Measurements from ENCODE around the gene TNXB.
"Not testable (repeated sequence)": the region's sequence is repeated elsewhere in the genome, so short reads cannot be mapped to it uniquely, and the experiment has no call there.

TNXB gene

DNA sequence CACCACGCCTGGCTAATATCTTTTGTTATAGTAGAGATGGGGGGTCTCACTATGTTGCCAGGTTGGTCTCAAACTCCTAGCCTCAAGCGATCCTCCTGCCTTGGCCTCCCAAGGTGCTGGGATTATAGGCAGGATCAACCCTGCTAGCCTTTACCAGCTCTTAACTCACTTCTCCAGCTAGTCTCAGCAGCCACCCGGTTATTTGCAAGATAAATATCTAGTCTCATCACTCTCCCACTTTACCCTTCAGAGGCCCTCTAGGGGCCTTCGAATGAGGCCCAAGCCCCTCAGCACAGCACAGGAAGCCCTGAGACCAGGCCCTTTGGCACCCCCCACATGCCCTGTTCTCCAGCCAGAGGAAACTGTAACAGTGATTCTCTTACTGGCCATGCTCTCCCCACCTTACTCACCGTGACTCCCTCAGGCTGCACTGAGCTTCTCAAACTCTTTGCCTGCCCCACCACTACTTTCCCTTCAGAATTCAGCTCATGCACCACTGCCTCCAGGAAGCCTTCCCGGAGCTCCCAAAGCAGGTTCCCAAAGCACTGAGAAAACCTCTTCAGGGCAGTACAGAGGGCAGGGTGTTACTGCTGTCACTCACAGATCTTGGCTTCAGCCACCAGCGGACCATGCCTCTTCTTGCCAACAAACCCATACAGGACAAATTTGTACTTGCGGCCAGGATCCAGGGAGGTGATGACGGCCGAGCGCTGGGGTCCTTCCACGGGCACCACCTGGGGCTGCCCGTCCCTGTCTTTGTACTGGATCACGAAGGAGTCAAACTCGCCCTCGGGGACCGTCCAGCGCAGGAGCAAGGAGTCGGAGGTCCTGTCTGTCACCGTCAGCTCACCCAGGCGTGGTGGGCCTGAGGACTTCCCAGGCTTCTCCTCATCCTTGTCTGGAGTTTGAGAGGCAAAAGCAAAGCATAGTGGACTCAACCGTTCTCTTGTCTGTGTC lies 25.0 kb downstream of the TNXB start:
- DNase-seq: no peak

DNA sequence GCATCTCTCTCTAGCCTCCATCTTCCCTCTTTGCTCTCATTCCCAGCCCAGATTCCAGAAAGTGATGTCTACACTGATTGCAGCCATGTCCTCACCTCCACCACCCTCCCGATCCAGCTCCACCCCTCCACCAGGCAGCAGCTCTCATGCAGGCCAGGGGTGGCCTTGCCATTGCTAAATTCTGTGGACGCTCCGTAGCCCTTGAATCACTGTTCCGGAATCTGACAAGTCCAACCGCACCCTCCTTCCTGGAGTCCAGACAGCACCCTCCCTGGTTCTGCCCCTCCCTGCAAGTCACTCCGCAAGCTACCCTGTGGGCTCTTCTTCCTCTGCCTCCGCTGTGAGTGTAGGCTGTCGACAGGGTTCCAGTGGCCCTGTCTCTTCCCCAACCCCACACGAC lies 26.2 kb downstream of the TNXB start:
- DNase-seq: no peak

DNA sequence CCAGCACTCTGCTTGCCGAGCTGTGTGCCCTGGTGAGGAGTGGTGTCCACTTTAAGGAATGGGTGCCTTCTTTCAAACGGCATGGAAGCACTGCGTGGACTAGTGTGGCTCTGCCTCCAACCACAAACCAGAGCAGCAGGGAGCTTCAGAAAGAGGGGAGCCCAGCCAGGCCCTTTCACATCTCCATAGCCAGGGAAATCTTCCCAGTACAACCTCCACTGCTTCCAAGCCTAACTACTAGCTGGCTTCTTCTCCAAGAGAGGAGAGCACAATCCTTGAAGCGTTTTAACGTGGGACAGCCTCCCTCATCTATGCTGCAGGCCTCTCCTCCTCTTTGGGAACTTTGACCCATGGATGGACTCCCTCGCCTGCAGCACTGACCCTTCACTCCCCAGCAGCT lies 26.7 kb downstream of the TNXB start:
- DNase-seq: no peak

DNA sequence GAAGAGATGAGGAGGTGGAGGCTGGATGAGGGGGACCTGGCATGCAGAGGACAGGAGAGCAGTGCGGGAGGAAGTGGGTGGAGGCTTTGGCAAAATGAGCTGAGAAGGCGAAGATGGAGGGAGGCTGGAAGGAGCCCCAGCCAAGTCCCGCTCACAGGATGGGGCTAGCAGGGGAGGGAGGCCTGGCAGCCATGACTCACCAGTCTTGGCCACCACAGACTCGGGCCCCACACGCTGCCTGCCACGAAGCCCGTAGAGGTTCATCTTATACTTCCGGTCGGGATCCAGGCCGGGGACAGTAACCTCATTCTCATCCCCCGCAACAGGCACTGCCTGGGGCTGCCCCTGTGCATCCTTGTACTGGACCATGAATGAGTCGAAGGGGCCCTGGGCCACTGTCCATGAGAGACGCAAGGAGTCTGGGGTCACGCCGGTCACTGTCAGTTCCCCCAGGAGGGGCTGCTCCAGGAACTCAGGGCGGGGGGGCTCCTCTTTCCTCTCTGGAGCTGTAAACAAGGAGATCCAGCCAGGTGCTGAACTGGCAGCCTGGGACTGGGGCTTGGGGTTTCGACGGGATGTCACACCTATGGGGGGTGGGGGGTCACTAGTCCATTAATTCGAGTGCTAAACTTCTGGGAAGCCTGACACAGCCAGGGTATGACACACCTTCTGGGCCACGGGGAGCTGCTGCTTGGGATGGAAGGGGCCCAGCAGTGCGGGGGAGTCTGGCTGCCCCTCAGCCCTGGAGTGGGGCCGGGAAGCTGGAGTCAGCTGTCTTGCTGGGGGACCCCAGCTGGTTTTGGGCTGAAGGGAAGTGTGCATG lies 27.8 kb downstream of the TNXB start:
- no peak for DNase-seq

DNA sequence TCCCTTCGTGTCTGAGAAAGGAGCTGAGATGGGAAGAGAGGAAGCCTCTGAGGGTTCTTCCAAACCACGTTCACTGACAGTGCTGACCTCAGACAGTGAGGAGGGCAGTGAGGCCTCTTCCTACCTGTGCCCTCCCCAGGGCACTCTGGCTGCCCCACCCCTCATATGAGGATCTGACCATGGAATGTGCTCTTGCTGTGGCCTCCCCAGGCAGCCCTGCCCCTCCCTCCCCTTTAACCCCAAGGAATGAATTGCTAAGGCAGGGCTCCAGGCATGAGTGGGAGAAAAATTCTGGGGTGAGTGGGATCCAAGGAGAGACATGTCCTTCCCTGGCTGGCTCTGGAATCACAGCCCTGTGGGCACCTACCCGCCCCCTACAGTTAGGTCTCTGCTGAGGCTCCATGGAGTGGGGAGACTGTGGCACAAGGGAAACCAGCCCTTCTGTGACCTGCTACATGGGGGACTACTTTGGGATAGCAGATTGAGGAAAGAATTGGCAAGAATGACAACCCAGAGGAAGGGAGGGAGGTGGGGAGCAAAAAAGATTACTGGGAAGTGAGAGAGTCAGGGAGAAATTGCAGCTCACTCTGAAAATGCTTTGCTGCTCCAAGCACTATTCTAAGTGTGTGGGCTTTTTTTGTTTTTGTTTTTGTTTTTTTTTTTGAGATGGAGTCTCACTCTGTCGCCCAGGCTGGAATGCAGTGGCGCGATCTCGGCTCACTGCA lies 29.4 kb downstream of the TNXB start:
- no peak for DNase-seq

DNA sequence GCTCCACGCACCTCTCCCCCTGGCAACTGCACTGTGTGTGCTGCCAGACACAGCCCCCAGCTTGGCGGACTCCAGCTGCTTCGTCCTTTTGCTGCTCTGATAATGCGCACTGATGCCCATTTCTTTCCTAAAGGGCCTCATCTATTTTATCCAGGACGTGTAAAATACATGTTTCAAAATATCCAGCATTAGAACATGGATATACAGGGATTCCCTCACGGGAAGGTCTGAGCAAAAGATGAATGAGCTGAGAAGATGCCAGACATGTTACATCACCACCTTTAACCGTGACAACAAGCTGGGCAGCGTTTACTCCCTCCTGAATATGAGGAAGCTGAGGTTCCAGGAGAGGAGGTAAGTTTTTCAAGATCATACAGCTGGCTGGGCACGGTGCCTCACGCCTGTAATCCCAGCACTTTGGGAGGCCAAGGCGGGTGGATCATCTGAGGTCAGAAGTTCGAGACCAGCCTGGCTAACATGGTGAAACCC lies 32.8 kb downstream of the TNXB start:
- DNase-seq: no peak

DNA sequence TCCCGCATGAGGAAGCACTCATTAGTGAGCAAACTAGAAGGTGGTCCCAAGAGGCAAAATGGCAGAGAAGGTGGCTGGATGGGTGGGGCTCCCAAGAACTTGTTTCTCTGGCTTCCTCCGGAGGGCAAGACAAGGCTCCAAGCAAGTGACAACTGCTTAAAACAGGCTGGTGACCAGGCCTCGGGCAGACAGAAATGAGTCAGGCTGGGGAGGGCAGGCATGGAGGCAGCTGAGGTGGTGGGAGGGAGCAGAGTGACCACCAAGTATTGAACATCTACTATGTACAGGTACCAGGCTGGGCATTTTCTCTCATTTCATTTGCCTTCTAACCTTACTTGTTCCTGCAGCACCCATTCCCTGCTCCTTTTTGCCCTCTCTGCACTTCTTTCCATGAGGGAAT lies 33.4 kb downstream of the TNXB start:
- no peak for DNase-seq

DNA sequence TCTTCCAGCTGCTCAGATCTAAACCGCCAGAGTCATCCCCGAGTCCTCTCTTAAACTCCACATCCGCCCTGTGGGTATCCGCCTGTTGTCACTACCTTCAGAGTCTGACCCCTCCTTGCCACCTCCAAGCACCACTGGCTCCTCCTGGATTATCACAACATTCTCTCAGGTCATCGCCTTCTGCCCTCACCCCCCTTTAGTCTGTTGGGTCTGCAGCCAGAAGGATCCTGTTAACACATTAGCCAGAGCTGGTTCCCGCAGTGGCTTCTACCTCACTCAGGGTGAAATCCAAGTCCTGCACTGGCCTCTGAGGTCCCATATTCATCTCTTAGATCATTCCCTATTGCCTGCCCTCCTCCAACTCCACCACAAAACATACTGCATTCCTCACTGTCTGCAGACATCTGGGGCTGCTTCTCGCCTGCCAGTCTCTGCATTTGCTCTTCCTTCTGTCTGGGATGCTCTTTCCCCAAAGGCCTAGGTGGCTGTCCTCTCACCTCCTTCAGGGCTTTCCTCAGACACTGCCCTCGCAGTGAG lies 34.1 kb downstream of the TNXB start:
- DNase-seq: no peak

DNA sequence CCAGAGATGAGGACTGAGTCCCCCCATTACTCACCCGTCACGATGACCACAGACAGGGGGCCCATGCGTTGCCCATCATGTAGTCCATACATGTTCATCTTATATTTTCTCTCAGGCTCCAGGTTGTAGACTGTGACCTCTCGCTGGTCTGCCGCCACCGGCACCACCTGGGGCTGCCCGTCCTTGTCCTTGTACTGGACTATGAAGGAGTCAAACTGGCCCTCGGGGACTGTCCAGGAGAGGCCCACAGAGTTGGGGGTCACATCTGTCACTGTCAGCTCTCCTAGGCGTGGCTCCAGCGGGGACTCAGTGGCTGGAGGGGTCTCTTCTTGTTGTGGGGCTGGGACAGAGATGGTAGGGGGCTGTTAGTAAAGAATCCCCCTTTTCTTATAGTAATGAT lies 35.5 kb downstream of the TNXB start:
- DNase-seq: no peak

DNA sequence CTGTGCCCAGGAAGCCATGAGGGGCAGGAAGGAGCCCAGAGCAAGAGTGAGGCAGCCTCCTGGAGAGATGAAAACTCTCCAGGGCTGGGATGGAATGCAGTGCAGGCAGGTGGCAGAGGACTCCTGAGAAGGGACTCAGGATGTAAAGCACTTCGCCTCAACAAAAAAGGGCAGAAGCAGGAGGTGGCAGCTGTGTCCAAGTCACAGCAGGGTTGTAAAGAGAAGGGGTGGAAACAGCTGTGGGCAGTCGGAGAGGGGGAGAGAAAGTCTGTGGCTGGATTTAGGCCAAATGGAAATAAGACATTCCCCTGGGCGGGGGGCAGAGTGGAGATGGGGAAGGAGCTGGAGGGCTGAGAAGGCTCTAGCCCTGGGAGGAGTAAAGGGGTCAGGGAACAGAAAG lies 36.0 kb downstream of the TNXB start:
- DNase-seq: no peak

DNA sequence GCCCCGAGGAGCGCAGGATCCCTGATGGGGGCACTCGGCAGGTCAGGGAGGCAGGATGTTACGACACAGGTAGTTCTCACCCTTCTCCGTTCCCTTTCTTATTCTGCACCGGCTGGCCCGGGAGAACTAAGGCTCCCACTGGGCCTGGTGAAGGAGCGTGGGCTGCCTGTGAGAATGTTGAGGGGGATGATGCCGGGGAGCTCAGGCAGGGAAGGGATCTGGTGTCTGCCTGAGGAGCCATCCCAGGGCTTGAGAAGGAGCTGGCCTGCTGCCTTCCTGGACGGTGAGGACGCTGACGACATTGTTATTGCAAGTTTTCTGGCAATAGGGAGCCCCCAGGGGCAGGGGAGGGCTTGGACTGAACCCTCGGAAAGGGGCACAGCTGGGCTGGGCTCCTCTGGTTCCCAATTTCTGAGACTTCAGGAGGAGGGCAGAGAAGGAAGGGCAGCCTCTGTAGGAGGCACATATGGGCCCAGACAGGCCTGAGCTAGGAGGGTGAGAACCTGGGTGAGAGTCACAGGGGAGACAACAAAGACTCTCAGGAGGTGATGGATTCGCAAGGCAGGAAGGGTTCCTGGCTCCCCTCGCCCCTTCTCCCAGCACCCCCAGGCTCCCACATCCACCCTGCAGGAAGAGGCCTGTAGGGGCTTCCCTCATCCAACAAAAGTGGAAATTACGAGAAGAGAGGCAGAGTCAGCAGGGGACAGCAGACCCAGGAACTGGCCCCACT lies 38.2 kb downstream of the TNXB start:
- DNase-seq: no peak

DNA sequence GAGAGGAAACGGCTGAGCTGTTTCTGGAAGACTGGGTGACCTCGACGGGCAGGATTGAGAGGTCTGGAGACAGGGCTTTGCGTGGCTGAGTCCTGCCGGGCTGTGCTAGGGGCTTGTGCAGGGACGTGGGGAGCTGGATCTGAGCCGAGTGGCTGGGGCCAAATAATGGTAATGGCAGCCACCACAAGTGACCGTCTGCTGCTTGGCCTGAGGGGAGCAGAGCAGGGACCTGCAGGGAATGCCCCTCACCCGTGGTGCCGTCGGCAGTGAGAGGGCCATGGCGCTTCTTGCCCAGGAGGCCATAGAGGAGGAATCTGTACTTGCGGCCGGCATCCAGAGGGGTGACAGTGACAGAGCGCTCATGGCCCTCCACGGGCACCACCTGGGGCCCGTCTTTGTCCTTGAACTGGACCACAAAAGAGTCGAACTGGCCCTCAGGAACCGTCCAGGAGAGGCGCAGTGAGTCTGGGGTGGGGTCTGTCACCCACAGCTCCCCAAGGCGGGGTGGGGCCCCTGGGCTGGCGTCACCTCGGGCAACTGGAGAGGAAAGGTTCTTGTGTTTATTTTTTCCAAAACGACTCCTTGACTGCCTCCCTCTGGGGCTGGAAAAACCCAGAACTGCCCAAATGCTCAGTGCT lies 39.1 kb downstream of the TNXB start:
- DNase-seq: no peak

DNA sequence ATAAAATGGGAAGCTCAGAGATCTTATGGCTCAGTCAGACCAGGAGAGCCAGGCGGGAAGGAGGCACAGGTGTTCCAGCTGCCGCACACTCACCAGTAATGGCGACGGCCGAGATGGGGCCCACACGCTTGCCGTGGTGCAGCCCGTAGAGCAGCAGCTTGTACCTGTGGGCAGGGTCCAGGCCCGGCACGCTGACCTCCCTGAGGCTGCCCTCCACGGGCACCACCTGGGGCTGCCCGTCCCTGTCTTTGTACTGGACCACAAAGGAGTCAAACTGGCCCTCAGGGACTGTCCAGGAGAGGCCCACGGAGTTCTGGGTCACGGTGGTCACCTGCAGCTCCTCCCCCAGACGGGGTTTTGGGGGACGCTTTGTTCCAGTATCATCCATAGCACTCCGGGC lies 39.7 kb downstream of the TNXB start:
- no peak for DNase-seq

DNA sequence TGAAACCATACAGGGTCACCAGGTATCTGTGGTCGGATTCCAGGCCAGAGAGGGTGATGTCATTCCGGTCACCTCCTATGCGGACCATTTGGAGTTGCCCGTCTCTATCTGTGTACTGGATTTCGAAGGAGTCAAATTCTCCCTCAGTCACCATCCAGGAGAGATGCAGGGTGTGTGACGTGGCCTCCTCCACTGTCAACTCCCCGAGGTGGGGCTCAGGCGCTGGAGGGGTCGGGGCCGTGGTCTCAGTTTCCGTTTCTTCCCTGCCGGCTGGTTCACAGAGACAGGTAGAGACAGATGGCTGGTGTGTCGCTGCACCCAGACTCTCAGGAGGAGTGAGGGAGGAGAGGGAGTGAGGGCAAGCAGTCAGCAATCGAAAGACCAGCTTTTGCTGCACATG lies 40.3 kb downstream of the TNXB start:
- no peak for DNase-seq

DNA sequence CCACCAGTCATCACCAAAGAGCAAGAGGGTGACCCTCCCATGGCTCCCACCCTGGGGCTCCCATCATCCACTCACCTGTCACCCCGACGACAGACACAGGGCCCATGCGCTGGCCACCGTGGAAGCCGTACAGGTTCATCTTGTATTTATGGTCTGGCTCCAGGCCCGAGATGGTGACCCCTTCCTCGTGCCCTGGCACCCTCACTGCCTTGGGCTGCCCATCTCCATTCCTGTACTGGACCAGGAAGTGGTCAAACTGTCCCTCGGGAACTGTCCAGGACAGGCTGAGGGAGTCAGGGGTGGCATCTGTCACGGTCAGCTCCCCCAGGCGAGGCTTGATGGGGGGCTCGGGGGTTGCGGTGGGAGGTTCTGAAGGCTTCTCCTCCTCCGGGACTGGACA lies 40.8 kb downstream of the TNXB start:
- DNase-seq: not testable (repeated sequence)

DNA sequence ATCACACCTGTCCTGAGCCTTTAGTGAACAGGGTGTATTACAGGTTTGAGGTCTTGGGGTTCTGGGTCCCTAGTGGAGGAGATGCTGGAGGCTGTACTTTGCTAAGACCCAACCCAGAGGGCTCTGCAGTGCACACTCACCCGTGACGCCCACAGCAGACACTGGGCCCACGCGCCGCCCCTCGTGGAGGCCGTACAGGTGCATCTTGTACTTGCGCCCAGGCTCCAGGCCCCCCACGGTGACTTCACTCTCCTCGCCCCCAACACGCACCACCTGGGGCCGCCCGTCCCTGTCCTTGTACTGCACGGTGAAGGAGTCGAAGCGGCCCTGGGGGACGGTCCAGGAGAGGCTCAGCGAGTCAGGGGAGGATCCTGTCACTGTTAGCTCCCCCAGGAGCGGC lies 41.6 kb downstream of the TNXB start:
- not testable (repeated sequence) for DNase-seq

DNA sequence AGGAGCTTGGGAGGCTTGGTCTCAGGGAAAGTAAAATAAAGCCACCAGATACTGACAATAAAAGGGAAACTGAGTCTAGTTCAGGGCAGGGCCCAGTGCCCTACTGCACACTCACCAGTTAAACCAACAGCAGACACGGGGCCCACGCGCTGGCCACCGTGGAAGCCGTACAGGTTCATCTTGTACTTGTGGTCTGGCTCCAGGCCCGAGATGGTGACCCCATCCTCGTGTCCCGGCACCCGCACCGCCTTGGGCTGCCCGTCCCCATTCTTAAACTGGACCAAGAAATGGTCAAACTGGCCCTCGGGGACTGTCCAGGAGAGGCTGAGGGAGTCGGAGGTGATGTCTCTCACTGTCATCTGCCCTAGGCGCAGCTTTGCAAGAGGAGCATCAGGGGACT lies 44.4 kb downstream of the TNXB start:
- DNase-seq: no peak

DNA sequence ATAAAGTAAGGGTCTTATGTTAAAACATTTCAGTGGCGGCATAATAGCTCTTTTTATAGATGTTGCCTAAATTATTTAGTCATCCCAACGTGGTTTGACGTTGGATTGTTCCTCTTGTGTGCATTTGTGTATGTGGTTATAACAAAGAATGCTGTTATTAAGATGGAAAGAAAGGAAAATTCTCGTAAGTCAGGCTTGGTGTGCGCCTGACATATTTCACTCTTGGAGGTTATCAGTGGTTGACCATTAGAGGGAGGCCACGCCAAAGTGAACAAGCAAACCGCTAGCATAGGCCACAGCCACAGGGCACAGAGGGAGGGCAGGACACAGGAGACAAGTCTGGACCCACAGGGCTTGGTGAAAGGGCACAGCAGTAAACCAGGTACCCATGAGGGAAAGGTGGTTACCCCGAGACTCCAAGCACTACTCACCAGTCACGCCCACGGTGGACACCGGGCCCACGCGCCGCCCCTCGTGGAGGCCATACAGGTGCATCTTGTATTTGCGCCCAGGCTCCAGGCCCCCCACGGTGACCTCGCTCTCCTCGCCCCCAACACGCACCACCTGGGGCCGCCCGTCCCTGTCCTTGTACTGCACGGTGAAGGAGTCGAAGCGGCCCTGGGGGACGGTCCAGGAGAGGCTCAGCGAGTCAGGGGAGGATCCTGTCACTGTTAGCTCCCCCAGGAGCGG lies 48.0 kb downstream of the TNXB start:
- DNase-seq: no peak

DNA sequence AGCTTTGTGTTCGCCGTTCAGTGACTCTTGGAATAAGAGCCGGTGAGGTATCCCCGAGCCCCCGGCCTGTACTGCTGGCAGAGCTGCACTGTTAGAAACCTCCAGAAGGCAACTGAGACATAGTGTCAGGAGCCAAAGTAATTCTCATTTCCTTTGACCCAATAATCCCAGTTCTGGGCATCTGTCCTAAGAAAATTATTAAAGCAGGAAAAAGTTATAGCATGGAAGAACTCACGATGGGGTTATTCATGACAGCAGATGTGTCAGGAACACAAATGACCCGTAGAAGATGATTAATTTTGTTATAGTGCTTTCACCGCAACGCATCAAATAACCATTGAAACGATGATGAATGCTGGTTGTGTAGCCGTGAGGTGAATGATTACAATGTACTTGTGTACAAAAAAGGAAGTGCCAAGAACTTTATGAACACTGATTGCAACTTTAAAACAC lies 50.6 kb downstream of the TNXB start:
- DNase-seq: no peak

DNA sequence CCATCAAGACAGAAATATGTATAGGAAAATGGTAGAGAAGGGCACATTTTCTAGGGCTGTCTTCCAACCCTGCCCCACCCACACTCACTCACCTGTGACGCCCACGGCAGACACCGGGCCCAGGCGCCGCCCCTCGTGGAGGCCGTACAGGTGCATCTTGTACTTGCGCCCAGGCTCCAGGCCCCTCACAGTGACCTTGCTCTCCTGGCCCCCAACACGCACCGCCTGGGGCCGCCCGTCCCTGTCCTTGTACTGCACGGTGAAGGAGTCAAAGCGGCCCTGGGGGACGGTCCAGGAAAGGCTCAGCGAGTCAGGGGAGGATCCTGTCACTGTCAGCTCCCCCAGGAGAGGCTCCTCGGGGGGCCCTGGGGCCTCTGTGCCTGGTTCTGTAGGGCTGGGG lies 51.2 kb downstream of the TNXB start:
- no peak for DNase-seq

DNA sequence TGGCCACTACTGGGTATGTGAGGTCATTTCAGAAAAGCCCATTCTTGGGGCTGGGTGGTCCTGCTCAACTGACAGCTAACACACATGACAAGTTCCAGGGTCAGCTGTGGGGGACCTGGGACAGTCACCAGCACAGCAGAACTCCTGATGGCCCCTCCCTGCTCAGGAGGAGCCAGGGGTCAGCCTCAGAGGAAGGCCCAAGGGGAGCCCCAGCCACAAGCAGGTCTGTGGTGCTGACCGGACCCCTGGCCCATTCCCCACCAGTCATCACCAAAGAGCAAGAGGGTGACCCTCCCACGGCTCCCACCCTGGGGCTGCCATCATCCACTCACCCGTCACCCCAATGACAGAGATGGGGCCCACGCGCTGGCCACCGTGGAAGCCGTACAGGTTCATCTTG lies 52.9 kb downstream of the TNXB start:
- DNase-seq: no peak

Measured in stimulated activated CD4-positive, alpha-beta T cell treated with anti-CD3 and anti-CD28 coated beads, Interleukin-12 subunit alpha, Interleukin-12 subunit beta, amount 100 ng/mL, for 4 hours (primary cell).